ENCODE data around the gene CRACR2B.

GRCh38 chr11:832529-833113 is 4.9 kb downstream of the CRACR2B start, which contains the start of gene CD151:
- 0 out of 2 replicates have a peak, but pooled peaks have one; percentile 32 for TF ChIP-seq TAF1 (IDR thresholded peaks at IDR 0.05; ENCODE audit: borderline replicate concordance, insufficient read depth, low read length)
- TF ChIP-seq, protein P1, sequence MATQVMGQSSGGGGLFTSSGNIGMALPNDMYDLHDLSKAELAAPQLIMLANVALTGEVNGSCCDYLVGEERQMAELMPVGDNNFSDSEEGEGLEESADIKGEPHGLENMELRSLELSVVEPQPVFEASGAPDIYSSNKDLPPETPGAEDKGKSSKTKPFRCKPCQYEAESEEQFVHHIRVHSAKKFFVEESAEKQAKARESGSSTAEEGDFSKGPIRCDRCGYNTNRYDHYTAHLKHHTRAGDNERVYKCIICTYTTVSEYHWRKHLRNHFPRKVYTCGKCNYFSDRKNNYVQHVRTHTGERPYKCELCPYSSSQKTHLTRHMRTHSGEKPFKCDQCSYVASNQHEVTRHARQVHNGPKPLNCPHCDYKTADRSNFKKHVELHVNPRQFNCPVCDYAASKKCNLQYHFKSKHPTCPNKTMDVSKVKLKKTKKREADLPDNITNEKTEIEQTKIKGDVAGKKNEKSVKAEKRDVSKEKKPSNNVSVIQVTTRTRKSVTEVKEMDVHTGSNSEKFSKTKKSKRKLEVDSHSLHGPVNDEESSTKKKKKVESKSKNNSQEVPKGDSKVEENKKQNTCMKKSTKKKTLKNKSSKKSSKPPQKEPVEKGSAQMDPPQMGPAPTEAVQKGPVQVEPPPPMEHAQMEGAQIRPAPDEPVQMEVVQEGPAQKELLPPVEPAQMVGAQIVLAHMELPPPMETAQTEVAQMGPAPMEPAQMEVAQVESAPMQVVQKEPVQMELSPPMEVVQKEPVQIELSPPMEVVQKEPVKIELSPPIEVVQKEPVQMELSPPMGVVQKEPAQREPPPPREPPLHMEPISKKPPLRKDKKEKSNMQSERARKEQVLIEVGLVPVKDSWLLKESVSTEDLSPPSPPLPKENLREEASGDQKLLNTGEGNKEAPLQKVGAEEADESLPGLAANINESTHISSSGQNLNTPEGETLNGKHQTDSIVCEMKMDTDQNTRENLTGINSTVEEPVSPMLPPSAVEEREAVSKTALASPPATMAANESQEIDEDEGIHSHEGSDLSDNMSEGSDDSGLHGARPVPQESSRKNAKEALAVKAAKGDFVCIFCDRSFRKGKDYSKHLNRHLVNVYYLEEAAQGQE (IDR thresholded peaks at IDR 0.05; ENCODE audit: insufficient read depth in 1 of 2, low read depth in 2 of 2, low read length in 2 of 2) = no peak
- no peak for TF ChIP-seq SIN3A (IDR thresholded peaks at IDR 0.05; ENCODE audit: borderline replicate concordance, insufficient read depth, low read length)

Measured in PFSK-1 (cell line).